Activated CD8-positive, alpha-beta memory T cell treated with anti-CD3 and anti-CD28 coated beads, Interleukin-2, amount 50 U/mL, for 48 hours (primary cell): Measurements from ENCODE around the gene LLGL2.

Experiments used
- DNase-seq: peaks from one replicate; pipeline ENCODE4 v3.0.0-alpha.2; 2020

LLGL2 gene

DNA sequence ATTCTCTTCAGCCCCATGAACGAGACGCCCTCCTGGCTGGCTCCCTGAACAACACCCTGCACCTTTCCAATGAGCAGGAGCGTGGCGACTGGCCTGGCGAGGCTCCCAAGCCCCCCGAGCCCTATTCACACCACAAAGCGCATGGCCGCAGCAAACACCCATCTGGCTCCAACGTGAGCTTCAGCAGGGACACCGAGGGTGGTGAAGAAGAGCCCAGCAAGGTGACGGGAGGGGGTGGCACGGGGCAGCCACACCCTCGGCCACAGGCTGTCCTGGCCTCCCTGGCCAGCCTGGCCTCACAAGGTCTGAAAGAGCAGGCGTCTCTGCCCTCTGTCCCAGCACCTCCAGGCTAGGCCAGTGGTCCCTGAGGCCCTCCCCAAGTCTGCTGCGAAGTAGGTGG is 33.8 kb upstream of the LLGL2 start:
- DNase-seq, result no peak

DNA sequence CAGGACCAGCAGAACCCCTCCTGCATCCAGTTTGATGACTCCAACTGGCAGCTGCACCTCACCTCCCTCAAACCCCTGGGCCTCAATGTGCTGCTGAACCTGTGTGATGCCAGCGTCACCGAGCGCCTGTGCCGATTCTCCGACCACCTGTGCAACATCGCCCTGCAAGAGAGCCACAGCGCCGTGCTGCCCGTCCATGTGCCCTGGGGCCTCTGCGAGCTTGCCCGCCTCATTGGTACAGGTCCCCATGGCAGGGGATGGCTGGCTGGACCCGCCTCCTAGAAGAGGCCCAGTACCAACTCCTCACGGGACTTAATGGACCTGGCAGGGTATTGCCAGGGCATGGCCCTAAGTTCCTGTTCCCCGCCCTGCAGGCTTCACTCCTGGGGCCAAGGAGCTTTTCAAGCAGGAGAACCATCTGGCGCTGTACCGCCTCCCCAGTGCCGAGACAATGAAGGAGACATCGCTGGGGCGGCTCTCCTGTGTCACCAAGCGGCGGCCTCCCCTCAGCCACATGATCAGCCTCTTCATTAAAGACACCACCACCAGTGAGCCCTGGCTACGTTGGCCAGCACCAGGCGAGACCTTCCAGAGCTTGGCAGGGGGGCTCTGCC is 32.8 kb upstream of the LLGL2 start:
- DNase-seq, result no peak

DNA sequence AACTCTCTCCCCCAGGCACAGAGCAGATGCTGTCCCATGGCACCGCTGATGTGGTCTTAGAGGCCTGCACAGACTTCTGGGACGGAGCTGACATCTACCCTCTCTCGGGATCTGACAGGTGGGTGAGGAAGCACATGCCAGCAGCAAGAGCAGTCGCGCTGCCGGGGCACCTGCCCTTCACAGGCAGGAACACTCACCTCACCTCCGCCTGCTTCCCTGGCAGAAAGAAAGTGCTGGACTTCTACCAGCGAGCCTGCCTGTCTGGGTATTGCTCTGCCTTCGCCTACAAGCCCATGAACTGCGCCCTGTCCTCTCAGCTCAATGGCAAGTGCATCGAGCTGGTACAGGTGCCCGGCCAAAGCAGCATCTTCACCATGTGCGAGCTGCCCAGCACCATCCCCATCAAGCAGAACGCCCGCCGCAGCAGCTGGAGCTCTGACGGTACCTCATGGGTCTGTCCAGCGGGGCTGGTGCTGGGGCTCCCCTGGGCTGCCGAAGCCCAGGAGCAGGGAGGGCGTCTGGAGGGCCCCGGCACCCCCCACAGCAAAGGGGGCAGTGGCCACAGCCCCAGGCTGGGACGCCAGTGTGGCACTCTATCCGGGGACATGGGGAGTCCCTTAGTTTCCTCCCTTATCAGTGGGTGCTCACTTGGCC is 31.9 kb upstream of the LLGL2 start:
- DNase-seq, result no peak

DNA sequence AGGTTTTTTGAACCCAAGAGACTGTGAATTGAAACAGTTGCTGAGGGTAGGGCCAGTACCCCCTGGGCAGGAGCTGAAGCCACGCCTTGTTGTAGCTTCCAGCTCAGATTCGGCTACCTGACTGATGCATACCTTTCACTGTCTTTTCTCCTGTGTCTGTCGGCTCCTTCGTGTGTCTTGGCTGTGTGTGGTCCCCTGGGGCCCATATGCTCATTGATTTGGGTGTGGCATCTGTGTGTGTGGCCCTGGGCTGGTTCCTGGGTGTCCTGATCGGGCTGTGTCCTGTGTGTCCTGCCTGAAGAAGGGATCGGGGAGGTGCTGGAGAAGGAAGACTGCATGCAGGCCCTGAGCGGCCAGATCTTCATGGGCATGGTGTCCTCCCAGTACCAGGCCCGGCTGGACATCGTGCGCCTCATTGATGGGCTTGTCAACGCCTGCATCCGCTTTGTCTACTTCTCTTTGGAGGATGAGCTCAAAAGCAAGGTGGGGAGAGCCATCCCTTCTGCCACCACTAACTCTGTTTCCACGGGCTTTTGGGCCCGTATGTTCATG is 31.1 kb upstream of the LLGL2 start:
- DNase-seq, result no peak

DNA sequence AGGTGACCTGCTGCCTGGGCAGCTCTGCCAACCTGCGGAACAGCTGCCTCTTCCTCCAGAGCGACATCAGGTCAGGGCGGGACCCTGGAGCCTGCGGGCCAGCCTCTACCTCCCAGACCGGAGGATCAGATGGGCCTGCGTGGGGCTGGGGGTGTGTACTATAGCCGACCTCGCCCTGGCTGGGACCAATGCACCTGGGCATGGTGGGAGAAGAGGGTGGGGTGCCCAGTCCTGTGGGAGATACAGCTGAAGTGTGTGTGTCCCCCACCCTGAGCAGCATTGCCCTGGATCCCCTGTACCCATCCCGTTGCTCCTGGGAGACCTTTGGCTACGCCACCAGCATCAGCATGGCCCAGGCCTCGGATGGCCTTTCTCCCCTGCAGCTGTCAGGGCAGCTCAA is 29.5 kb upstream of the LLGL2 start:
- DNase-seq, result no peak

DNA sequence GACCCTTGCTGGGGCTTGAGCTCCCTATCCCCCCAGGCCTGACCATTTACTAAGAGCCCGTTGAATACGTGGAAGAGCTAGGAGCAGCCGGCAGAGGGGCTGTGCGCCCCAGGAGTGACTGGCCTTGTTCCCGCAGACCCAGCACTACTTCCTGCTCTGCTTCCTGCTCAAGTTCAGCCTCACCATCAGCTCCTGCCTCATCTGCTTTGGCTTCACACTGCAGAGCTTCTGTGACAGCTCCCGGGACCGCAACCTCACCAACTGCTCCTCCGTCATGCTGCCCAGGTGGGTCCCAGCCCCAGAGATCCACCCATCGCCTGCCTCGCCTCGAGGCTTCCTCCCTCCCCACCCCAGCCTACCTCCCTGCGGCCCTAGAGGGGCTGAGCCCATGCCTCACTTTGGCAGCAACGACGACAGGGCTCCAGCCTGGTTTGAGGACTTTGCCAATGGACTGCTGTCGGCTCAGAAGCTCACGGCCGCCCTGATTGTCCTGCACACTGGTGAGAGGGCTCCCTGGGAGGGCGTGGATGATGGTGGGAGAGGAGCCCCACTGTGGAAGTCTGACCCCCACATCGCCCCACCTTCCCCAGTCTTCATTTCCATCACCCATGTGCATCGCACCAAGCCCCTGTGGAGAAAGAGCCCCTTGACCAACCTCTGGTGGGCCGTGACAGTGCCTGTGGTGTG is 27.3 kb upstream of the LLGL2 start:
- no peak for DNase-seq

DNA sequence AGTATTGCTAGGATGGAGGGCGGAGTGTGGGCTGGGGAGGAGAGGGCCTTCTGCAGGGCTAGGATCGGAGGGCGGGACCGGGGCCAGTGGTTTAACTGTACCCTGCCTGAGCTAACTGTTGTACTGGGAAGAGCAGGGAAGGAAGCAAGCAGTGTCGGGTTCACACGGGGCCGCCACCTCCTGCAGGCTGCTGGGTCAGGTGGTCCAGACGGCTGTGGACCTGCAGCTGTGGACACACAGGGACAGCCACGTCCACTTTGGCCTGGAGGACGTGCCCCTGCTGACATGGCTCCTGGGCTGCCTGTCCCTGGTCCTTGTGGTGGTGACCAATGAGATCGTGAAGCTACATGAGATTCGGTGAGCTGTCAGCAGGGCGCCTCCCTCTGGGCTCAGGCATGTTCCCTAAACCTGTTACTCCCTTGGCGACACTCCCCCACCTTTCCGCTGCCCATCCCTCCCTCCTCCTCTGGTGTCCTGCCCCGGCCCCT is 26.7 kb upstream of the LLGL2 start:
- no peak for DNase-seq

DNA sequence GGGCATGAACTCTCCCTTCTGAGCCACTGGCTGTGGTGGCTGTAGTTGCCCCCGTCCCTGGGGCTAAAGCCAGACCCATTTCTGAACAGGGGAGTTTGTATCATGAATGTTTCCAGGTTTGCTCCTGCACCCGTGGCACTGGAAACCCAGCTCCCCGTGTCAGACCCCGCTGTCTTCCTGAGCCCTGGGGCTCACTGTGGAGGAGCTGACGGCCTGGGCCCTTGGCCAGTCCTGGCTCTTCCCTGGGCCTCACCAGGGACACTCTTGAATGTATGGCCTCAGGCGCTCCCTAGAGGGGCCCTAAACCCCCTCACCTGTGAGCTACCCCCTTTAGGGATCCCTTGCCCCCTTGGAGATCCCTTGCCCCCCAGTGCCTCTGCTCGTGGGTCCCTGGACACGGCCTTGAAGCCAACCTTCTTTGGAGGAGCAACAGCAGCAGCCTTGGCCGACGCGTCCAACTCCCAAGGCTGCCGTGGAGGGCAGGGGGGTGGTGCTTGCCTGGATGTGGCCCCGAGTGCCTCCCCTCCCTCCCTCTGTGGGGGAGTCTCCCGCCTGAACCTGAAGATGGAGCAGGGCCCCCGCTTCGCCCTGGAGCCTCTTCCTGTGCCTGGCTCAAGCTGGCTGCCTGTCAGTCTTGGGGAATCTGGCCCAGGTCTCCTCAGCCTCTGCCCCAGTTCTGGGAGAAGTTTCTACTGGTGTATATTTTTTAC is 26.0 kb upstream of the LLGL2 start:
- no peak for DNase-seq

DNA sequence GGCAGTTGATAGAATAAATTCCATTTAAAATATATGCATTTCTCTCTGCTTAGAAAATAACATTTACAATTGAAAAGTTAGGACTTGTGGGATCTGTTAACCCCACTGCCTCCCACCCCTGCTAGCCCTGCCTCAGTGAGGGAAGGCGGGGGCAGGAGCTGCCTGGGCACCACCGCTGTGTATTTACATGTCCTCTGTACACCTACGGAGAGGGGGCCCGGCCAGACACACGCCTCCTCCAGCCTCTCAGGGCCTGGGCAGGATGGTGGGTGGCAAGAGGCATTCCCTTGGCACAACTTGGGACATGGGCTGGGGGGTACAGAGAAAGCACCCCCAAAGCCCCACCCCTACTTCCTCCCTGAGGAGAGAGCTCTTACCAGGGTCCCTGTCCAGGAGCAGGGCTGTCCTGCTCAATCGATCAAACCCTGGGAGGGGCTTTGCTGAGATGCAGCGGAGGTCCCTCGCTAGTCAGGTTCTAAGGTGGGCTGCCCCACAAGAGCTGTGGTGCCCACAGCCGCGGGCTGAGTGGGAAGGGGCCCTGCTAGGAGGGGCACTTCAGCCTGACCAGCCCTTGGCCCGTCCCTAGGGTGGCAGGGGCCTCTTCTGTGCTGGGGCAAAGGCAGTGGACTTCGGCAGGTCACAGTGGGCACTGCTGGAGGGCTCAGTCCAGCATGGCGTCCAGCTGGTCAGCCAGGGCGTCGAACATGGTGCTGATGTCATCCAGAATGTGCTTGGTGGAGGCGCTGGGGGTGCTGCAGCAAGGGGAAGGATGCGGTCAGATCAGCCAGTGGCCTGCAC is 24.9 kb upstream of the LLGL2 start:
- DNase-seq, result no peak

DNA sequence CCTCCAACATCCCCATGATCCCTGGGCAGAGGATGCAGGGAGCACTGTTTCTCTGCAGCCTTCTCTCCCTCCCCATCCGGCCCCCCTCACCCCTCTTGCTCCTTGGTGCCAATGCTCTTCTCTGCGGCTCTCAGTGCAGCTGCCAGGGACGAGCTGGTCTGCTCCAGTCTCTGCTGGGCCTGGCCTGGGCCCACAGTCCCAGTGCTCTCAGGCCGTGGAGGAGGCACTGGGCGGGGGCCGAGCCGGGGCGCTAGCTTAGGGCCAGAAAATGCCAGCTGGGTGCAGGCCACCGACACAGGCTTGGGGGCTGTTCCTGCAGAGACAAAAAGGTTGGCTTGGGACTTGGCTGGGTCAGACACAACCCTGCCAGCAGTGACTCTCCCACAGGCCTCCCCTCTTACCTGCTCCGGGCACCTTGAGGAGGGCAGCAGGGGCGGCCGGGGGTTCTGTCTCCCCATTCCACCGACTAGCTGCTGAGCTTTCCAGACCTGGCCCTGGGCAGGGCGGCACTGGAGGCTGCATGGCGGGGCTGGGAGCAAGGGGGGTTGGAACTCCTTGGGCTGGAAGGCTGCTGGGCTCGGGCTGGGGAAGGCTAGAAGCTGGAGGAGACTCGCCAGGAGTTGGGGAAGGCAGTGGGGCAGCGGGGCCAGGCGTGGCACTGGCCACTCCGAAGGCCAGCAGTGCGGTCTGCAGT is 24.0 kb upstream of the LLGL2 start:
- DNase-seq, result no peak

DNA sequence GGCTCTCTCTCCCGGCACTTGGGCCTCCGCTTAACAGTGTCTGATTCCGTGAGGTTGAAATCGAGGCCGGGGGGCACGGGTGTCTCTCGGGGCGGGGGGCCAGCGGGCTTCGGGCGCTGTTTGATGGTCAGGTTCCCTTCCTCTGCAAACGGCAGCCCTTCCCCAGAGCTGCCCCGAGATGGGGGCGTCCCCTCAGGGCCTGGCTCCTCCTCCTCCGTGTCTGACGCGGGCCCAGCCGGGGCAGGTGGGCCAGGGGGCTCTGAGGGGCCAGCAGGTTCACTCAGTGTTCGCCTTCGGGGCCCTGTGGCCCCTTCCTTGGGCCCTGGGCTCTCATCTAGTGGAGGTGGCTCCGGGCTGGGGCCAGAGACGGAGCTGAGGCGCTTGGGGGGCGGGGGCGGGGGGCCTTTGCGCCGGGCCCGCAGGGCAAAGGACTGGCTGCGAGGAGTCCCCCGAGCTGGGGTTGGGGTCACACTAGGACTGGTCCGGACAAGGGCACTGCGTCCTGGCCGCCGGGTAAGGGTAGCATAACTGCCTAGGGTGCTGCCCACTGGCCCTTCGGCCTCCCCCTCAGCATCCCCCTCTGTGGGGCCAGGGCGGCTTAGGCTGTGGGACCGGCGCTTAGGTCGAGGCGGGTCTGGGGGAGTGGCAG is 23.3 kb upstream of the LLGL2 start:
- no peak for DNase-seq

DNA sequence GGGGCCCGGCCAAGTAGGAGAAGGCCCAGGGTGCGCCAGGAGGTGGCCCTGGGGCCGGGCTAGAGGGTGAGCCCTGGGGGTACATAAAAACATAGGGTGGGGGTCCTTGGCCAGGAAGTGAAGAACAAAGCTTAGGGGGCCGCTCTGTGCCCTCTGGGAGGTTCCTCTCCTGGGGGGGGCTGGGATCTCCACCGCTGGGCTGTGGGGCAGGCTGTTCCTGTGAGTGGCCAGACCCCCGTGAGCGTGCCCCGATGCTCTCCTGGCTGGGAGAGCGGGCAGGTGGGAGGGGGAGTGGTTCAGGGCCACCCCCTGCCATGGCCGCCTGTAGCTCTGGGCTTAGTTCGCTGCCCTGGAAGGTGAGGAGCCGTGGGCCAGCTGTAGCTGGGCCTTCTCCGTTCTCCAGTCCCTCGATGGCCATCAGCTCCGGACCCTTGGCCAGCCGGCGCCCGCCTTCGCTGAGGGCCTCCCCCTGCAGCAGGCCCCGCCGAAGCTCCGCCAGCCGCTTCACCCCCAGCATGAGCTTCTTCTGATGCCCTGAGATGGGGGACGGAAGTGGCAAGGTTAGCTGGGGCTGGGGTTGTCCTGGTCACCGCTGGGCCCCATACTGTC is 22.7 kb upstream of the LLGL2 start:
- no peak for DNase-seq

DNA sequence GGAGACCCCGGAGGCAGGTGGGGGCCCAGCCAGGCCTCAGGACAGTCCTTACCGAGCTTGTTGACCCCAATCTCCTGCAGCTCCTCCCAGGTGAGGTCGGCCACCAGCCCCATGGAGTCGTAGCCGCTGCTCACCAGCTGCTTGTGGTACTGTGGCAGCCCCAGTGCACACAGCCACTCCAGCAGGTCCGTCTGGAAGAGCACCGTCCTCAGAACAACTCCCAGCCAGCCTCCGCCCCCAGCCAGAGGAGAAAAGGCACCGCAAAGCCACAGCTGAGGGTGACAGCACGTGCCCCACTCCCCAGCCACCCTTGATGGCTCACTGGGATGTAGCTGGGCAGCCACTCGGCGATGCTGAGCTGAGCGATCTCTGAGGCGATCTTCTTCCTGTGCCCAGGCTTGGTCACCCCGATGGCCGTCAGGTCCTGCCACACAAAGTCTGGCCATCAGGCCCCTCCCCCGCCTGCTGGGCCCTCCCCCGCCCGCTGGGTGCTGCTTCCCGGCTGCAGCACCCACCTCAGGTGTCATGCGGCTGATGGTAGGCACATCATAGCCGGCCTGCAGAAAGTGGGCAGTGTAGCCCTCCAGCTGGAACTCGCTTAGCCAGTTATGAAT is 22.1 kb upstream of the LLGL2 start:
- no peak for DNase-seq

DNA sequence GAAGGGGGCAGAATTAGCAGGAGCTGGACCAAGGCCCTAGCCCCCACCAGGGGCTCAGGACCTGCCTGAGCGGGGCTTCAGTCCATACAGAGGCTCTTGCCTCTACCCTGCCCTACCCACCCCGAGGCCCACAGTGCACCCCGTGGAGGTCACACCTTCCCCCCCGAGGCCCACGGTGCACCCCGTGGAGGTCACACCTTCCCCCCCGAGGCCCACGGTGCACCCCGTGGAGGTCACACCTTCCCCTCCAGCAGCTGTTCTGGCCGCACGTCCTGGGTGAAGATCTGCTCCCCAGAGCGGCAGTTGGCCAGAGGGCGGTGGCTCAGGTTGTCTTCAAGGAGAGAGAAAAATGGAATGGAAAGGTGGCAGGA is 21.5 kb upstream of the LLGL2 start:
- DNase-seq, result no peak

DNA sequence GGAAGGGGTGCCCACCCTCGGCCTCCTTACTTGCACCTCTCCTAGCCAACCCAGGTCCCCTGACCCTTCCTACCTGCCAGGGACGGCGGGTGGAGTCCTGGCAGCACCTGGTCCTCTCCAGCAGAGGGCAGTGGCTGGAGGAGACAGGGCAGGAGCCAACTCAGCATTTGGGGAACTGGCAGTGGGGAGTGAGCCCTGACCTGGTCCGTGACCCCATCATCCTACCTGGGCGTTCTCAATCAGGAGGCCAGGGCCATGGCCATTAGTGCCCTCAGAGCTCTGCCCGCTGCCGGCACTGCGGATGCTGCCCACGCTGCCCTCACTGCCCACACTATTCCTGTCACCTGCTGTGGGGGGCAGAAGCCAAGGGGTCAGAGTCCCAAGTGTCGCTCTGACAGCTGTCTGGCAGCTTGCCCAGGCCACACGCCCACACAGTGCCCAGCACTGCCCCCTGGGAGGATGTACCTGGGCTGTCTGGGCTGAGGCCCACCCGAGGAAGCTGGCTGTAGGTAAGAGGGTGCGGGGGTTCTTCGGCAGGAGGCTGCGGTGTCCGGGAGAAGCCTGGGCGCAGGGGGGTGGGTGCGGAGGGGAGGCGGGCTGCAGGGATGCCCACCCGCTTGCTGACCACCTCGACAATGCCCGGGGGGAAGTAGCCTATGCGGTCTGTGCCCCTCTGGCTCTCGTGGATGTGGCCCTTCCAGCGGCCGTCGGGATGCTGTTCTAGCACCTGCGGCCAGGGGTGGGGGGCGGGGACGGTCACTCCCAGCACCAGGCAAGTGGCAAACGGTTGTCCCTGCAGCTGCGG is 20.9 kb upstream of the LLGL2 start:
- peak; percentile 61 for DNase-seq

DNA sequence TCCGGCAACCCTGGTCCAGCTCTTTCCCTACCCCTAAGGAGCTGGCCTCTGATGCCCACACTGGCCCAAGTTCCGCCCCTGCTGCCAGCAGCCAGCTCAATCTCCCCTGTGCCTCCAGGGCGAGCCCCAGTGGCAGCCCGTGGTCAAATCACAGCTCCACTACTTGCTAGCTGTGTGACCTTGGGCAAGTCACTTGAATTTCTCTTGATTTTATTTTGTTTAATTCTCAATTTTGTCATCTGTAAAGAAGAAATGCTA is 20.4 kb upstream of the LLGL2 start:
- no peak for DNase-seq

DNA sequence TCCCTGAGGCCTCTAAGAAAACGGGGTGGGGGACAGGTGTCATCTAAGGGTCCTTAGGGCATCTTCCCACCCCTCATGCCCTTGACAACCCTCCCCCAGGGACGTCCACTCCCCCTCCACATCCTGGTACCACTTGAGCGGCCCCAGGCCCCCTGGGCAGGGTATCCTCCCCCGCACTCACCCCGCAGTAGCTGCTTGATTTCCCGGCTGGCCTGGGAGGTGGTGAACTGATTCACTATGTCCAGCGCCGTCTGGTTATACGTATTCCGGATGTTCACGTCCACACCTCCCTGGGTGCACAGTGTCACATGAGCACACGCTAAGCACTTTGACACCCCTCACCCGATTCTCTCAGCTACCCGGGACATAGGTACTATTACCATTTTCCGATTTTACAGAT is 19.9 kb upstream of the LLGL2 start:
- no peak for DNase-seq

DNA sequence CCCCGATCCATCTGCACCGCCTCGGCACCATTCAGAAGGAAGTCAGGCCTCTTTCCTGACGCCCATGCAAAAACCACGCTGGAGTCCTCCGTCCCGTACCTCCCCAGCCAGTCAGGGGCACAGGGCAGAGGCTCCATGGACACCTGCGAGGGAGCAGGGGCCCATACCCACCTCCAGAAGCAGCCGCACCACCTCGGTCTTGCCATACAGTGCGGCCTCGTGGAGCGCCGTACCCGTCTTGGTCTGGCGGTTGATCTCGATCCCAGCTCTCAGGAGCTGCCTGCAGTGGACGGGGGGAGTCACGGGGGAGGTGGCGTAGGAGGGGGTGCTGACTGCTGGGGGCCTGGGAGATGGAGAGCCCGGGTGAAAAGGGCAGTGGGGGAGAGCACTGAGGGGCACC is 19.4 kb upstream of the LLGL2 start:
- no peak for DNase-seq

DNA sequence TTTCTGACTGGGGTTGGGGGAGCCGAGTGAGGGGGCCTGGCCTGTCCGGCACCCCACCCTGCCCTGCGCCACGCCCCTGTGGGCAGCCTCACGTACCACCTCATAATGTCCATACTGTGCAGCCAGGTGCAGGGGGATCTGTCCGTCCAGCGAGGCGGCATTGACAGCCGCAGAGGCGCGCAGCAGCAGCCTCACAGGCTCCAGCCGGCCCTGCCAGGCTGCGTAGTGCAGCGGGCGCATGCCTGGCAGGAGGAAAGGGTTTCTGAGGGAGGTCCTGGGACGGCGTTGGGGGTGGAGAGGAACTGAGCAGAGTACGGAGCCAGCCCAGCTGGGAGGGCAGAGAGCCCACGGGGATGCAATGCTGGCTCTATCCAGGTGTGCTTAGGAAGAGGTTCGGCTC is 18.6 kb upstream of the LLGL2 start:
- DNase-seq, result no peak
